Hepatocyte (in vitro differentiated cells): ENCODE measurements around the gene MORC3. TPM values are rescaled to one million over a fixed set of nuclear protein-coding genes. Genes with fewer than 3 reads are reported as not detected.

Experiments used
- DNase-seq: peaks from one replicate; pipeline ENCODE4 v3.0.0-alpha.2; 2016; ENCODE audit warnings: low spot score
- H2AFZ ChIP-seq: fragments of 200-600 bp; sonication (generic); 2 replicates; pipeline ENCODE4 v1.6.0; 2016; ENCODE audit warnings: antibody characterized with exemption, mild to moderate bottlenecking
- H3K27ac ChIP-seq: fragments of 200-600 bp; sonication (generic); 2 replicates; pipeline ENCODE4 v1.5.1; 2016; ENCODE audit warnings: mild to moderate bottlenecking
- H3K27me3 ChIP-seq: fragments of 200-600 bp; sonication (generic); 2 replicates; pipeline ENCODE4 v1.6.1; 2016
- H3K36me3 ChIP-seq: fragments of 200-600 bp; sonication (generic); replicated peaks from 2 replicates; pipeline ENCODE4 v1.5.1; 2016; ENCODE audit warnings: low read depth; ENCODE audit not compliant: insufficient read depth
- H3K4me1 ChIP-seq: fragments of 200-600 bp; sonication (generic); 2 replicates; pipeline ENCODE4 v1.5.1; 2016; ENCODE audit warnings: mild to moderate bottlenecking, moderate library complexity; ENCODE audit not compliant: insufficient read depth
- H3K4me2 ChIP-seq: fragments of 200-600 bp; sonication (generic); 2 replicates; pipeline ENCODE4 v1.6.0; 2016
- H3K4me3 ChIP-seq: fragments of 200-600 bp; sonication (generic); 2 replicates; pipeline ENCODE4 v1.5.1; 2016; ENCODE audit warnings: mild to moderate bottlenecking
- H3K79me2 ChIP-seq: fragments of 200-600 bp; sonication (generic); 2 replicates; pipeline ENCODE4 v1.6.0; 2017; ENCODE audit warnings: mild to moderate bottlenecking
- H3K9me2 ChIP-seq: fragments of 200-600 bp; sonication (generic); replicated peaks from 2 replicates; pipeline ENCODE4 v1.6.0; 2017; ENCODE audit warnings: mild to moderate bottlenecking; ENCODE audit not compliant: insufficient read depth
- H3K9me3 ChIP-seq: fragments of 200-600 bp; sonication (generic); 2 replicates; pipeline ENCODE4 v1.5.1; 2016; ENCODE audit warnings: low read depth, mild to moderate bottlenecking
- H4K20me1 ChIP-seq: fragments of 200-600 bp; sonication (generic); 2 replicates; pipeline ENCODE4 v1.6.0; 2016; ENCODE audit warnings: mild to moderate bottlenecking; ENCODE audit not compliant: insufficient read depth, poor library complexity, severe bottlenecking
- EZH2 ChIP-seq: fragments of 200-600 bp; sonication (generic); IDR thresholded peaks from 2 replicates; pipeline ENCODE4 v1.6.1; 2016; ENCODE audit warnings: antibody characterized with exemption, mild to moderate bottlenecking, borderline replicate concordance
- EZH2phosphoT487 ChIP-seq: fragments of 200-600 bp; sonication (generic); IDR thresholded peaks from one replicate; pipeline ENCODE4 v1.6.1; 2018; ENCODE audit warnings: antibody characterized with exemption, mild to moderate bottlenecking, low read depth, moderate library complexity; ENCODE audit not compliant: unreplicated experiment, severe bottlenecking
- WGBS: methylation state at CpG from one replicate; pipeline ENCODE4 v1.1.6; 2016; ENCODE audit warnings: low lambda C conversion rate; ENCODE audit errors: missing lambda C conversion rate; 5-methylcytosine and 5-hydroxymethylcytosine counted together
- polyA plus RNA-seq: library from polyadenylated mRNA; unstranded; fragments of >200 nt; fragmentation: Nextera tagmentation; extraction: Ambion mirVana; gene quantifications from 2 replicates; pipeline ENCODE4 v1.2.1, GENCODE V29; 2016
- total RNA-seq: library from RNA; depleted of rRNA; stranded (reverse); fragments of >200 nt; gene quantifications from 2 replicates; pipeline ENCODE4 v1.2.3, GENCODE V29; 2014
- TF ChIP-seq, protein P1 (sequence below): fragments of 200-600 bp; sonication (generic); IDR thresholded peaks from 2 replicates; pipeline ENCODE4 v1.5.1; 2016; ENCODE audit warnings: antibody characterized with exemption, mild to moderate bottlenecking; ENCODE audit not compliant: poor library complexity

The MORC3 gene
- total and polyA plus RNA-seq, 2 experiments from 2014 or later, result 10.8 to 32.7 TPM

DNA sequence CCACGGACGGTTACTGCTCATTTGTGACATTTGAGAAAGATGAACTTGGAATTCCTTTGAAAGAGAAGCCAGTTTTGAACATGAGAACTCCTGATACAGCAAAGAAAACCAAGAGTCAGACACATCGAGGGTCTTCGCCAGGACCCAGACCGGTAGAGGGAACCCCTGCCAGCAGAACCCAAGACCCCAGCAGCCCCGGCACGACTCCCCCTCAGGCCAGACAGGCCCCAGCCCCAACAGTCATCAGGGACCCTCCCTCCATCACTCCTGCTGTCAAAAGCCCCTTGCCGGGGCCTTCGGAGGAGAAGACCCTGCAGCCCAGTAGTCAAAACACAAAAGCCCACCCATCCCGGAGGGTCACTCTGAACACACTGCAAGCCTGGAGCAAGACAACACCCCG lies 92.9 kb downstream of the MORC3 start:
- no peaks in the 10 kb centered on the region for H3K9me2 ChIP-seq
- DNase-seq, result no peak
- no peaks in the 10 kb centered on the region for H3K27me3 ChIP-seq
- H4K20me1 ChIP-seq, result no peaks in the 10 kb centered on the region
- no peak for TF ChIP-seq EZH2phosphoT487
- TF ChIP-seq EZH2, result no peak
- TF ChIP-seq, protein P1, sequence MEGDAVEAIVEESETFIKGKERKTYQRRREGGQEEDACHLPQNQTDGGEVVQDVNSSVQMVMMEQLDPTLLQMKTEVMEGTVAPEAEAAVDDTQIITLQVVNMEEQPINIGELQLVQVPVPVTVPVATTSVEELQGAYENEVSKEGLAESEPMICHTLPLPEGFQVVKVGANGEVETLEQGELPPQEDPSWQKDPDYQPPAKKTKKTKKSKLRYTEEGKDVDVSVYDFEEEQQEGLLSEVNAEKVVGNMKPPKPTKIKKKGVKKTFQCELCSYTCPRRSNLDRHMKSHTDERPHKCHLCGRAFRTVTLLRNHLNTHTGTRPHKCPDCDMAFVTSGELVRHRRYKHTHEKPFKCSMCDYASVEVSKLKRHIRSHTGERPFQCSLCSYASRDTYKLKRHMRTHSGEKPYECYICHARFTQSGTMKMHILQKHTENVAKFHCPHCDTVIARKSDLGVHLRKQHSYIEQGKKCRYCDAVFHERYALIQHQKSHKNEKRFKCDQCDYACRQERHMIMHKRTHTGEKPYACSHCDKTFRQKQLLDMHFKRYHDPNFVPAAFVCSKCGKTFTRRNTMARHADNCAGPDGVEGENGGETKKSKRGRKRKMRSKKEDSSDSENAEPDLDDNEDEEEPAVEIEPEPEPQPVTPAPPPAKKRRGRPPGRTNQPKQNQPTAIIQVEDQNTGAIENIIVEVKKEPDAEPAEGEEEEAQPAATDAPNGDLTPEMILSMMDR, result no peak
- no peaks in the 10 kb centered on the region for H3K9me3 ChIP-seq
- no peaks in the 10 kb centered on the region for H3K4me1 ChIP-seq
- no peaks in the 10 kb centered on the region for H3K36me3 ChIP-seq
- 92% methylated on average over 11 of the region's 11 CpGs for WGBS
- H3K4me2 ChIP-seq, result no peak overlapping the region
- no peak overlapping the region for H3K27ac ChIP-seq
- H3K79me2 ChIP-seq, result no peaks in the 10 kb centered on the region
- H3K4me3 ChIP-seq, result no peak overlapping the region
- H2AFZ ChIP-seq, result no peak overlapping the region

GRCh38 chr21:36415375-36415774 lies 95.4 kb downstream of the MORC3 start:
- WGBS, result 83% methylated on average over 6 of the region's 6 CpGs
- TF ChIP-seq, protein P1, result no peak
- TF ChIP-seq EZH2, result no peak
- no peak for TF ChIP-seq EZH2phosphoT487

GRCh38 chr21:36419241-36419640 lies 99.2 kb downstream of the MORC3 start:
- H2AFZ ChIP-seq, result no peak overlapping the region
- H3K79me2 ChIP-seq, result no peaks in the 10 kb centered on the region
- H3K27ac ChIP-seq, result no peak overlapping the region
- no peak for DNase-seq
- no peaks in the 10 kb centered on the region for H4K20me1 ChIP-seq
- WGBS, result 90% methylated on average over 14 of the region's 14 CpGs
- no peaks in the 10 kb centered on the region for H3K9me2 ChIP-seq
- no peak overlapping the region for H3K4me3 ChIP-seq
- H3K36me3 ChIP-seq, result no peaks in the 10 kb centered on the region
- peaks cover 4% of the 10 kb centered on the region for H3K4me1 ChIP-seq
- no peaks in the 10 kb centered on the region for H3K9me3 ChIP-seq
- H3K27me3 ChIP-seq, result no peaks in the 10 kb centered on the region
- no peak overlapping the region for H3K4me2 ChIP-seq
- no peak for TF ChIP-seq EZH2
- TF ChIP-seq EZH2phosphoT487, result no peak
- TF ChIP-seq, protein P1, result no peak

More at GRCh38 chr21:36415375-36415774, 95.4 kb downstream of the MORC3 start:
- no peaks in the 10 kb centered on the region for H3K4me1 ChIP-seq
- H4K20me1 ChIP-seq, result no peaks in the 10 kb centered on the region
- no peaks in the 10 kb centered on the region for H3K9me2 ChIP-seq
- no peak overlapping the region for H3K27ac ChIP-seq
- no peaks in the 10 kb centered on the region for H3K27me3 ChIP-seq
- no peak for DNase-seq
- no peak overlapping the region for H3K4me2 ChIP-seq
- no peaks in the 10 kb centered on the region for H3K36me3 ChIP-seq
- no peak overlapping the region for H2AFZ ChIP-seq
- H3K4me3 ChIP-seq, result no peak overlapping the region
- no peaks in the 10 kb centered on the region for H3K79me2 ChIP-seq
- H3K9me3 ChIP-seq, result no peaks in the 10 kb centered on the region

DNA sequence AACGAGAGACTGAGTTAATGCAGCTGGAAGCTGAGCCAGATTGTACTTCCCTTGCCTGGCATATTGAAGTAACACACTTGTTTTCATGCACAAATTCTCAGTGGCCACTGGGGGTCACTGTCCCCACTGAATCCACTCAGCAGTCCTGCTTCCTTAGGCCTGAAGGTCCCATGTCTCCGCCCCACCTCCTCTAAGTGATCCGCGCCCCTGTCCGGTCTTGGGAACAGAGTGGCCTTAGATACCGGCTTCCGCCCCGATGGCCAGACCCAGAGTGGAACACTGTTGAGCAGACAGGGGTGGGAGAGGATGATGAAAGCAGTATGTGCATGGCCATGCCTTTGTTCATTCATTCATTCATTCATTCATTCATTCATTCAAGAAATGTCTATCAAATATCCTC lies 100.0 kb downstream of the MORC3 start:
- WGBS, result 18% methylated on average over 8 of the region's 8 CpGs
- no peaks in the 10 kb centered on the region for H4K20me1 ChIP-seq
- H3K9me3 ChIP-seq, result no peaks in the 10 kb centered on the region
- H3K4me2 ChIP-seq, result peak overlapping the region; percentile 54
- H3K36me3 ChIP-seq, result no peaks in the 10 kb centered on the region
- H3K27ac ChIP-seq, result no peak overlapping the region
- no peaks in the 10 kb centered on the region for H3K79me2 ChIP-seq
- H3K27me3 ChIP-seq, result no peaks in the 10 kb centered on the region
- no peak for TF ChIP-seq EZH2
- TF ChIP-seq EZH2phosphoT487, result no peak
- TF ChIP-seq, protein P1, result peak; percentile 87
- no peaks in the 10 kb centered on the region for H3K9me2 ChIP-seq
- DNase-seq, result peak; percentile 92
- no peak overlapping the region for H2AFZ ChIP-seq
- H3K4me1 ChIP-seq, result peaks cover 4% of the 10 kb centered on the region
- H3K4me3 ChIP-seq, result no peak overlapping the region
